Endothelial cell of umbilical vein (primary cell): ENCODE results near the gene AGAP4. TPM values are rescaled to one million over a fixed set of nuclear protein-coding genes. Genes with fewer than 3 reads are reported as not detected.
"Not testable (repeated sequence)": the region's sequence is repeated elsewhere in the genome, so short reads cannot be mapped to it uniquely, and the experiment has no call there.

Experiments
- BruUV-seq: library from RNA; stranded (reverse); fragments of 400-500 nt; replicated peaks from 2 replicates; lab custom pipeline; 2021; lab: Mats Ljungman, UMichigan
- CTCF ChIA-PET: fragments of 300-600, 350-600 bp; sonication (Branson Sonifier 250); formaldehyde crosslinking; loops from one replicate; lab custom pipeline; 2021; ENCODE audit warnings: antibody characterized with exemption, inconsistent platforms; lab: Charles Lee
- POLR2A ChIA-PET: fragments of 300-600, 350-600 bp; sonication (Branson Sonifier 250); formaldehyde crosslinking; loops from one replicate; lab custom pipeline; 2021; ENCODE audit warnings: antibody characterized with exemption, inconsistent platforms; lab: Charles Lee
- DNase-seq: peaks from one replicate; pipeline ENCODE4 v3.0.0-alpha.2; 2011; ENCODE audit warnings: low read depth, low spot score
- FAIRE-seq: peaks from 2 replicates; lab custom pipeline; 2011; peaks lifted over from hg19 to GRCh38; lab: Jason Lieb, UNC
- H2AFZ ChIP-seq: 2 replicates; pipeline ENCODE4 v1.6.0; 2012; ENCODE audit warnings: low read depth, low read length, control low read depth, inconsistent platforms
- H3K27ac ChIP-seq: 2 replicates; pipeline ENCODE4 v1.5.1; 2011; ENCODE audit warnings: low read depth, mild to moderate bottlenecking, control low read depth, low read length, moderate library complexity; ENCODE audit not compliant: insufficient read depth
- H3K27me3 ChIP-seq, 2 experiments: 2 replicates each; pipeline versions ENCODE4 v1.6.0 to v1.6.1; 2011; ENCODE audit warnings: low read length in 2 of 2, mixed read lengths in 1 of 2; ENCODE audit not compliant: control insufficient read depth in 2 of 2, insufficient read depth in 2 of 2
- H3K36me3 ChIP-seq, 2 experiments: 2 replicates in 1 of 2; 3 replicates in 1 of 2; pipeline ENCODE4 v1.5.1; 2011; ENCODE audit warnings: low read length in 2 of 2, mild to moderate bottlenecking in 1 of 2, moderate library complexity in 1 of 2; ENCODE audit not compliant: control insufficient read depth in 2 of 2, insufficient read depth in 2 of 2; ENCODE audit errors: extremely low read depth in 1 of 2
- H3K4me1 ChIP-seq: 3 replicates; pipeline ENCODE4 v1.5.1; 2011; ENCODE audit warnings: mild to moderate bottlenecking, low read length; ENCODE audit not compliant: control insufficient read depth, insufficient read depth; ENCODE audit errors: extremely low read depth
- H3K4me2 ChIP-seq: 2 replicates; pipeline ENCODE4 v1.6.1; 2011; ENCODE audit warnings: low read length, control low read depth, mixed read lengths; ENCODE audit not compliant: insufficient read depth
- H3K4me3 ChIP-seq, 3 experiments: fragments of 200-600 bp in 1 of 3; sonication (generic), shearing (Covaris generic) in 1 of 3; replicated peaks in 1 of 3; 2 replicates each; pipeline ENCODE4 v1.5.1; 2011 to 2016; ENCODE audit warnings: control low read depth in 3 of 3, low read length in 3 of 3, mild to moderate bottlenecking in 2 of 3, inconsistent platforms in 1 of 3, low read depth in 1 of 3, moderate library complexity in 1 of 3; ENCODE audit not compliant: insufficient read depth in 1 of 3
- H3K79me2 ChIP-seq: 2 replicates; pipeline ENCODE4 v1.6.0; 2012; ENCODE audit warnings: low read length, inconsistent platforms; ENCODE audit not compliant: control insufficient read depth, insufficient read depth
- H3K9ac ChIP-seq: replicated peaks from 2 replicates; pipeline ENCODE3; 2011; ENCODE audit warnings: low read length, control low read depth; ENCODE audit not compliant: insufficient read depth; ENCODE audit errors: extremely low read depth
- H3K9me1 ChIP-seq: replicated peaks from 3 replicates; pipeline ENCODE4 v1.6.0; 2011; ENCODE audit warnings: mild to moderate bottlenecking, low read length; ENCODE audit not compliant: control insufficient read depth, insufficient read depth; ENCODE audit errors: extremely low read depth
- H3K9me3 ChIP-seq: replicated peaks from 2 replicates; pipeline ENCODE4 v1.5.1; 2012; ENCODE audit warnings: low read length, inconsistent platforms; ENCODE audit not compliant: control insufficient read depth, insufficient read depth
- H4K20me1 ChIP-seq: replicated peaks from 2 replicates; pipeline ENCODE3; 2011; ENCODE audit warnings: mild to moderate bottlenecking, low read length; ENCODE audit not compliant: control insufficient read depth, insufficient read depth; ENCODE audit errors: extremely low read depth
- dilution Hi-C: fragments of 300-500 bp; cut with MboI; formaldehyde crosslinking; loops from one replicate; pipeline ENCODE4 v1.15.0; 2019; ENCODE audit warnings: low sequenced_read_pairs; ENCODE audit not compliant: extremely low pct_ligation_motif_present
- intact Hi-C: fragments of 100-400 bp; cut with micrococcal nuclease; formaldehyde crosslinking; loops from one replicate; pipeline ENCODE4 v1.10.0; 2022
- polyA plus RNA-seq, 4 experiments: library from polyadenylated mRNA; depleted of rRNA in 3 of 4; stranded (reverse) in 3 of 4; unstranded in 1 of 4; fragments of >200 nt; gene quantifications; 2 replicates each; pipeline versions ENCODE4 v1.2.1 to v1.2.3, GENCODE V29; 2011 to 2012; ENCODE audit warnings: missing spikeins in 1 of 4
- total RNA-seq: library from RNA; stranded (reverse); gene quantifications from 2 replicates; pipeline ENCODE4 v1.2.3, GENCODE V29; 2021

The AGAP4 gene
- total and polyA plus RNA-seq, 2 donors (not counting 3 experiments of a cell fraction or from before 2014, with no cell fraction given): 11.4 to 18.2 TPM

DNA sequence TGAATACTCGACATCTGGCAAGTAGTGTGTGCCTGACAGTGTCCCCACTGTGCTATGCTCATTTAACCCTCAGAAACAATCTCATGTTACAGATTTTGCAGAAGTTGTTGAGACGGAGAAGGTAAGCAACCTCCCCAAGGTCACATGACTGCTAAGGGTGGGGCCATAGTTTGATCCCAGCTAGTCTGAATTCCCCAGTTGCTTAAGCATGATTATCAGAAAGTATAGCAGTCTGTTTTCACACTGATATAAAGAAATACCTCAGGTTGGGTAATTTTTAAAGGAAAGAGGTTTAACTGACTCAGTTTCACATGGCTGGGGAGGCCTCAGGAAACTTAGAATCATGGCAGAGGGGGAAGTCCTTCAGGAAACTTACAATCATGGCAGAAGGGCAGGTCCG lies 1.2 kb upstream of the AGAP4 start:
- H3K27me3 ChIP-seq, BruUV-seq, POLR2A ChIA-PET, intact Hi-C loops, H4K20me1 ChIP-seq, H3K27ac ChIP-seq, H3K79me2 ChIP-seq, H3K4me2 ChIP-seq, H2AFZ ChIP-seq, H3K9me3 ChIP-seq, CTCF ChIA-PET, H3K4me1 ChIP-seq, dilution Hi-C loops, FAIRE-seq, H3K9ac ChIP-seq, H3K9me1 ChIP-seq, H3K36me3 ChIP-seq, H3K4me3 ChIP-seq, DNase-seq: not testable (repeated sequence)

DNA sequence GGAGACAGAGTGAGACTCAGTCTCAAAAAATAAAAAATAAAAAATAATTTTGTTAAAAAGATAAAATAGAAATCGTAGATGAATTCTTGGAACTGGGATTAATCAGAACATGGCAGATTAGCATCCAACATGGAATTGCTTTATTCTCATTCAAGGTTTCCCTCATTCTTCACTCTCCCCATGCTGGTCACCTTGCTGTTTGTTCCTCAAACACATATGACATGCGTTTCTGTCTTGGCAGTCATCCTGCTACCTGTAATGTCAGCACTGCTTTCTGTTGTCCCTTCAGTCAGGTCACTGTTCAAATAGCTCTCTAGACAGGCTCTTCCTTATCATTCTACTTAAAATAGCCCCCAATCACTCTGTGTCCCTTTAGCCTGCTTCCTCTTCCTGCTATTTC lies 24.4 kb downstream of the AGAP4 start:
- POLR2A ChIA-PET, H3K4me2 ChIP-seq, H3K9me1 ChIP-seq, H3K27me3 ChIP-seq, H3K79me2 ChIP-seq, FAIRE-seq, H3K4me1 ChIP-seq, H2AFZ ChIP-seq, H3K36me3 ChIP-seq, H3K27ac ChIP-seq, H4K20me1 ChIP-seq, dilution Hi-C loops, BruUV-seq, CTCF ChIA-PET, H3K9ac ChIP-seq, H3K9me3 ChIP-seq, intact Hi-C loops, DNase-seq, H3K4me3 ChIP-seq: not testable (repeated sequence)

DNA sequence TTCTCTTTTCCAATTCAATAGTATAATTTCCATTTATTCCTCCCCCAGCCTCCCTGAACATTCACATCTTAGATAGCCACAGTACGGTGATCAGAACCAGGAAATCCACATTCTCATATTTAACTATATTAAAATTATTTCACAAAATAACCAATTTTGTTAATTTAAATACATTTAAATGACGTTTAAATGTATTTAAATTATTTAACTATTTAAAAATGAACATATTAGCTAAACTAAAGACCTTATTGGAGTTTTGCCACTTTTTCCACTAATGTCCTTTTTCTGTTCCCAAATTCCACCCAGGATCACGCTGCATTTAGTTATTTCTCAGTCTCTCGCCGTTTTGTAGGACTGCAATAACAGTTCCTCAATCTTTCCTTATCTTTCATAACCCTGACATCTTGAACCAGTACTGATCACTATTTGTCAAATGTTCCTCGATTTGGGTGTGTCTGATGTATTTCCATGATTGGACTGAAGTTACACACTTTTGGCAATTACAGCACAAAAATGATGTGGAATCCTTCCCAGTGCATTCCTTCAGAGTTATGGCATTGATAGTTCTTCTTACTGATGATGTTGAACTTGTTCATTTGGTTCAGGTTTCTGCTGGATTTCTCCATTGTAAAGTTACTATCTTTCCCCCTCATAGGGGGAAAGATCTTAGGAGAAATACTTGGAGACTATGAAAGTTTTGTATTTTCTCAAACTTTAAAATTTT lies 27.0 kb downstream of the AGAP4 start:
- intact Hi-C loops: not testable (repeated sequence)

More for the DNA sequence above, 27.0 kb downstream of the AGAP4 start:
- H3K9ac ChIP-seq, H3K4me2 ChIP-seq, H3K27me3 ChIP-seq, CTCF ChIA-PET, H3K4me1 ChIP-seq, H3K9me1 ChIP-seq, H2AFZ ChIP-seq, H3K27ac ChIP-seq, FAIRE-seq, dilution Hi-C loops, H3K36me3 ChIP-seq, H3K79me2 ChIP-seq, DNase-seq, BruUV-seq, H4K20me1 ChIP-seq, H3K4me3 ChIP-seq, POLR2A ChIA-PET, H3K9me3 ChIP-seq: not testable (repeated sequence)
